Measurements from ENCODE around the gene CRISPLD2. TPM values are rescaled to one million over a fixed set of nuclear protein-coding genes. Genes with fewer than 3 reads are reported as not detected.

The CRISPLD2 gene, protein sequence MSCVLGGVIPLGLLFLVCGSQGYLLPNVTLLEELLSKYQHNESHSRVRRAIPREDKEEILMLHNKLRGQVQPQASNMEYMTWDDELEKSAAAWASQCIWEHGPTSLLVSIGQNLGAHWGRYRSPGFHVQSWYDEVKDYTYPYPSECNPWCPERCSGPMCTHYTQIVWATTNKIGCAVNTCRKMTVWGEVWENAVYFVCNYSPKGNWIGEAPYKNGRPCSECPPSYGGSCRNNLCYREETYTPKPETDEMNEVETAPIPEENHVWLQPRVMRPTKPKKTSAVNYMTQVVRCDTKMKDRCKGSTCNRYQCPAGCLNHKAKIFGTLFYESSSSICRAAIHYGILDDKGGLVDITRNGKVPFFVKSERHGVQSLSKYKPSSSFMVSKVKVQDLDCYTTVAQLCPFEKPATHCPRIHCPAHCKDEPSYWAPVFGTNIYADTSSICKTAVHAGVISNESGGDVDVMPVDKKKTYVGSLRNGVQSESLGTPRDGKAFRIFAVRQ
- 2.6 to 4.0 TPM (median 3.8 TPM) in 5 replicates for total RNA-seq (2022; extraction: Qiagen RNA extraction; ENCODE audit: low read depth)

GRCh38 chr16:84819644-84820304, at the start of gene CRISPLD2:
Gene CRISPLD2 (plus strand): TSS chr16:84819985. CDS start chr16:84838496, 18,511 bp downstream.

Other genes with a start within 250 kb of the CRISPLD2 start
- 435 to 605 TPM (median 537 TPM) in 5 replicates for gene COTL1, start 201.9 kb upstream of the CRISPLD2 start, total RNA-seq (2022; extraction: Qiagen RNA extraction; ENCODE audit: low read depth)
- gene KLHL36, start 171.5 kb upstream of the CRISPLD2 start, total RNA-seq (2022; extraction: Qiagen RNA extraction; ENCODE audit: low read depth) = 16.4 to 25.1 TPM (median 19.8 TPM) in 5 replicates
- gene USP10, start 120.0 kb upstream of the CRISPLD2 start, total RNA-seq (2022; extraction: Qiagen RNA extraction; ENCODE audit: low read depth) = 79.5 to 92.8 TPM (median 81.4 TPM) in 5 replicates
- gene ZDHHC7, start 191.6 kb downstream of the CRISPLD2 start, total RNA-seq (2022; extraction: Qiagen RNA extraction; ENCODE audit: low read depth) = 57.1 to 68.0 TPM (median 64.1 TPM) in 5 replicates
- gene KIAA0513, start 207.8 kb downstream of the CRISPLD2 start, total RNA-seq (2022; extraction: Qiagen RNA extraction; ENCODE audit: low read depth) = 1.4 to 2.0 TPM (median 1.9 TPM) in 5 replicates